Calu3 (cell line): ENCODE results near the gene ANKRD13C. TPM values are rescaled to one million over a fixed set of nuclear protein-coding genes. Genes with fewer than 3 reads are reported as not detected.

ENCODE experiments used
- BruUV-seq: library from RNA; stranded (reverse); fragments of 400-500 nt; replicated peaks from 2 replicates; lab custom pipeline; 2021; lab: Mats Ljungman, UMichigan
- CTCF ChIA-PET: fragments of 300-600 bp; sonication (Branson Sonifier 250); formaldehyde crosslinking; loops from one replicate; lab custom pipeline; 2022; ENCODE audit warnings: antibody characterized with exemption; lab: Charles Lee
- DNase-seq: peaks from one replicate; pipeline ENCODE4 v3.0.0; 2022
- H3K27ac Mint-ChIP-seq: one replicate; pipeline ENCODE4 v1.8.0; 2022; ENCODE audit warnings: mixed read lengths; ENCODE audit not compliant: unreplicated experiment
- H3K27me3 Mint-ChIP-seq: one replicate; pipeline ENCODE4 v1.8.0; 2022; ENCODE audit warnings: mixed read lengths; ENCODE audit not compliant: unreplicated experiment
- H3K36me3 Mint-ChIP-seq: one replicate; pipeline ENCODE4 v1.8.0; 2022; ENCODE audit warnings: mild to moderate bottlenecking, moderate library complexity, mixed read lengths; ENCODE audit not compliant: insufficient read depth, unreplicated experiment
- H3K4me1 Mint-ChIP-seq: one replicate; pipeline ENCODE4 v1.8.0; 2022; ENCODE audit warnings: mild to moderate bottlenecking, low read depth, mixed read lengths; ENCODE audit not compliant: unreplicated experiment
- H3K4me3 Mint-ChIP-seq: one replicate; pipeline ENCODE4 v1.8.0; 2022; ENCODE audit warnings: mild to moderate bottlenecking, low read depth, moderate library complexity, mixed read lengths; ENCODE audit not compliant: unreplicated experiment
- H3K9me3 Mint-ChIP-seq: one replicate; pipeline ENCODE4 v1.8.0; 2022; ENCODE audit warnings: low read depth, mixed read lengths; ENCODE audit not compliant: unreplicated experiment
- CTCF ChIP-seq: fragments of 200-600 bp; IDR thresholded peaks from one replicate; pipeline ENCODE4 v1.8.0; 2022; ENCODE audit warnings: antibody characterized with exemption; ENCODE audit not compliant: unreplicated experiment
- intact Hi-C: fragments of 100-400 bp; cut with micrococcal nuclease; formaldehyde crosslinking; loops from one replicate; pipeline ENCODE4 v1.10.0; 2022; ENCODE audit not compliant: unreplicated experiment
- total RNA-seq: library from RNA; stranded (reverse); gene quantifications from 2 replicates; pipeline ENCODE4 v1.2.3, GENCODE V29; 2022

Gene ANKRD13C
- total RNA-seq, 1 experiment from 2014 or later: 25.2 TPM

- CTCF ChIA-PET: no interaction called here
- H3K27me3 Mint-ChIP-seq: no peaks in the 10 kb centered on the region
- TF ChIP-seq CTCF: no peak
- intact Hi-C loops: no loop called here
- no TSS peak for BruUV-seq
- peaks cover 10% of the 10 kb centered on the region for H3K4me1 Mint-ChIP-seq
- no peak overlapping the region for H3K4me3 Mint-ChIP-seq
- no peak for DNase-seq
- no peaks in the 10 kb centered on the region for H3K9me3 Mint-ChIP-seq
- H3K27ac Mint-ChIP-seq: no peak overlapping the region
- H3K36me3 Mint-ChIP-seq: no peaks in the 10 kb centered on the region
Measured at GRCh38 chr1:70386121-70386520, 31.6 kb upstream of the ANKRD13C start.

- intact Hi-C loops: no loop called here
- CTCF ChIA-PET: no interaction called here
- H3K27ac Mint-ChIP-seq: no peak overlapping the region
- no peak overlapping the region for H3K4me3 Mint-ChIP-seq
- no peaks in the 10 kb centered on the region for H3K36me3 Mint-ChIP-seq
- BruUV-seq: no TSS peak
- no peaks in the 10 kb centered on the region for H3K9me3 Mint-ChIP-seq
- TF ChIP-seq CTCF: no peak
- peaks cover 10% of the 10 kb centered on the region for H3K4me1 Mint-ChIP-seq
- H3K27me3 Mint-ChIP-seq: no peaks in the 10 kb centered on the region
- DNase-seq: no peak
Measured at GRCh38 chr1:70385477-70385876, 31.0 kb upstream of the ANKRD13C start.

GRCh38 chr1:70384542-70384941 lies 30.0 kb upstream of the ANKRD13C start:
- no peak overlapping the region for H3K27ac Mint-ChIP-seq
- BruUV-seq: no TSS peak
- H3K4me3 Mint-ChIP-seq: no peak overlapping the region
- intact Hi-C loops: no loop called here
- DNase-seq: no peak
- H3K27me3 Mint-ChIP-seq: no peaks in the 10 kb centered on the region
- H3K36me3 Mint-ChIP-seq: no peaks in the 10 kb centered on the region
- no peak for TF ChIP-seq CTCF
- peaks cover 10% of the 10 kb centered on the region for H3K4me1 Mint-ChIP-seq
- CTCF ChIA-PET: no interaction called here
- H3K9me3 Mint-ChIP-seq: no peaks in the 10 kb centered on the region

GRCh38 chr1:70383483-70383882 lies 29.0 kb upstream of the ANKRD13C start:
- H3K9me3 Mint-ChIP-seq: no peaks in the 10 kb centered on the region
- H3K4me1 Mint-ChIP-seq: peaks cover 10% of the 10 kb centered on the region
- H3K27me3 Mint-ChIP-seq: no peaks in the 10 kb centered on the region
- no peaks in the 10 kb centered on the region for H3K36me3 Mint-ChIP-seq
- intact Hi-C loops: no loop called here
- no peak for DNase-seq
- H3K27ac Mint-ChIP-seq: no peak overlapping the region
- no TSS peak for BruUV-seq
- no peak overlapping the region for H3K4me3 Mint-ChIP-seq
- CTCF ChIA-PET: no interaction called here
- no peak for TF ChIP-seq CTCF
